ENCODE measurements around the gene PCNA. TPM values are rescaled to one million over a fixed set of nuclear protein-coding genes. Genes with fewer than 3 reads are reported as not detected.
"Not testable (repeated sequence)": the region's sequence is repeated elsewhere in the genome, so short reads cannot be mapped to it uniquely, and the experiment has no call there.

The PCNA gene
- total RNA-seq, 1 donor from 2014 or later: 48.1 TPM

GRCh38 chr20:5113615-5113986, 6.2 kb downstream of the PCNA start:
- no peaks in the 10 kb centered on the region for H3K27me3 ChIP-seq (ENCODE audit: low read depth)
- TF ChIP-seq CTCF (IDR thresholded peaks at IDR 0.05): no peak
- peaks cover 65% of the 10 kb centered on the region for H3K36me3 ChIP-seq
- peak overlapping the region; percentile 80 for H3K4me3 ChIP-seq
- no peaks in the 10 kb centered on the region for H3K9me3 ChIP-seq
- intact Hi-C loops (cut with DNase I): no loop called here
- ATAC-seq: no peak
- peaks cover 25% of the 10 kb centered on the region for H3K4me1 ChIP-seq
- H3K27ac ChIP-seq: peak overlapping the region; percentile 96
- DNase-seq: no peak

DNA sequence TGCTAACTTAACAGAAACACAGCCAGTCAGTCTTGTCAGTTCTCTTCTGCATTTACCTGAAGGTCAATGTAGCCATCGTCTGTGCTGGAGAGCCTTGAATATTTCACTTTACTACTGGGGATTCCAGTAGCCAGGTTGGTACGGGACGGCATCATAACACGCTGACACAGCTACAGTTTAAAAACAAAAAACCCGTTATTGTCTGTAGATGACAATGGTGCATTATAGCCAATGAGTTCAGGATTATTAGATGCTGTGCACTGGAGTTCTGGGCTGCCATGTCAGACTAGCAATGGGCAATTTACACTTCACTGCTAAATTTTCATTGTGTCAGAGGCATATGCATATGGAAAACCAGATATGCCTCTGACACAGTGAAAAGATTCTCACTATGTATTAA, 10.5 kb downstream of the PCNA start:
- Histone ChIP-seq H3K4me1 (peaks cover 16% of the 10 kb centered on the region), H3K4me3 (no peak overlapping the region), H3K36me3 (peaks cover 70% of the 10 kb centered on the region), H3K27ac (no peak overlapping the region), H3K27me3 (ENCODE audit: low read depth) (no peaks in the 10 kb centered on the region), H3K9me3 (no peaks in the 10 kb centered on the region)
- intact Hi-C loops (cut with DNase I): no loop called here
- no peak for DNase-seq
- ATAC-seq: no peak
- no peak for TF ChIP-seq CTCF (IDR thresholded peaks at IDR 0.05)

DNA sequence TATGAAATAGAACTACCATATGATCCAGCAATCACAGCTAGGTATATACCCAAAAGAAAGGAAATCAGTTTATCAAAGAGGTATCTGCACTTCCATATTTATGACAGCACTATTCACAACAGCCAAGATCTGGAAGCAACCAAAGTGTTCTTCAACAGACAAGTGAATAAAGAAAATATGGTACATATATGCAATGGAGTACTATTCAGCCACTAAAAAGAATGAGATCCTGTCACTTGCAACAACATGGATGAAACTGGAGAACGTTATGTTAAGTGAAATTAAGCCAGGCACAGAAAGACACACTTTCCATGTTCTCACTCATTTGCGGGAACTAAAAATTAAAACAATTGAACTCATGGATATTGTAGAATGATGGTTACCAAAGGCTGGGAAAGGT, 15.3 kb downstream of the PCNA start:
- Histone ChIP-seq H3K4me1 (no peaks in the 10 kb centered on the region), H3K4me3 (no peak overlapping the region), H3K9me3 (no peaks in the 10 kb centered on the region), H3K27me3 (ENCODE audit: low read depth) (no peaks in the 10 kb centered on the region), H3K27ac (no peak overlapping the region), H3K36me3 (peaks cover 95% of the 10 kb centered on the region)
- TF ChIP-seq CTCF (IDR thresholded peaks at IDR 0.05): no peak
- ATAC-seq (no peak), DNase-seq (no peak)
- intact Hi-C loops (cut with DNase I): no loop called here

DNA sequence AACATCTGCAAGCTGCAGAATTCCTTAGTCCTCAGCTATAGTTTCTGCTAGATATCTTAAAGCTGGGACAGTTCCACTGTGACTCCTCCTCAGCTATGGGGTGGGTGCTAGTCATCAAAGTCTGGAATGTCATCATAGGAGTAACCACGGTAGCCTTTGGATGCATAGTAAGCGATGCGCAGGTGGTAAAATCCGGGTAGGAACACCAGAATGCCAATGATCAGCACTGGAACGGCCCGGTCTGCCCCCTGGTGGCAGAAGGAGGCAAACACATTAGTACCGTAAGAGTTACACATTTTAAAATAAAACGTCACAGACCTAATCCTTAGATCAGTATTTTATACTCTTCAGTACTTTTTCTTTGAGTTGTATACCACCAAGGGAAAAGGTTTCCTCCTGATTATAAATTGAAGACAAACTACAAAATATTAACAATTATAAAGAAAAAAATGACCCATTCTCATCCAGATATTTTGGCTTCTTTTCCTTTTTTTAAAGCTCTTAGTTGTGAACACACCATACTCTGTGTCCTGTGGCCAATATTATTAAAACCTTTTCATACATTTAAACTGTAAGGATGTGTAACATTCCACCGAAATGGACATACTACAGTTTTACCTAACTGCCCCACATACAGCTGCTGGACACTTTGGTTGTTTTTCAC, 18.9 kb downstream of the PCNA start:
- Histone ChIP-seq H3K27me3 (ENCODE audit: low read depth) (no peaks in the 10 kb centered on the region), H3K4me3 (no peak overlapping the region), H3K9me3 (no peaks in the 10 kb centered on the region), H3K36me3 (peaks cover 80% of the 10 kb centered on the region), H3K4me1 (no peaks in the 10 kb centered on the region), H3K27ac (no peak overlapping the region)
- peak; percentile 85 to 91 for ATAC-seq
- TF ChIP-seq CTCF (IDR thresholded peaks at IDR 0.05): peak; percentile 91
- intact Hi-C loops (cut with DNase I): no loop called here
- DNase-seq: peak; percentile 84

DNA sequence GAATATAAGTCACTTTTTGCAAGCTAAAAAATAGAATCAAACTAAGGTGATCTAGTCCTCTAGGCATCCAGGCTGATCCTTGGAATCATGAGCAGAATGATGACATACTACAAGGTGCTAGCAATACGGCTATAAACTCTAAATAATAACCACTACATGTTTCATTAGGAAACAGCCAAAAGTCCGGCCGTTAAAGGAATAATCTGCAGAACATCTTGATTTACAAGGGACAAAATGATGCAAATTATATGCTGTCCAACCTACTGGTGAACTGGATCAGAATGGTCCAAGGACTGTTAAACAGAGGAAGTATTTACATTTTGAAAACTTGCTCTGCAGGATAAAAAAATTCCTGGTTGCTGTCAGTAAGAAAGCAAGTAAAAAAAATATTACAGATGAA, 19.8 kb downstream of the PCNA start:
- H3K9me3 ChIP-seq; DNase-seq; H3K27me3 ChIP-seq (ENCODE audit: low read depth); H3K4me3 ChIP-seq; ATAC-seq; H3K27ac ChIP-seq; intact Hi-C loops (cut with DNase I); H3K4me1 ChIP-seq: not testable (repeated sequence)
- H3K36me3 ChIP-seq: peaks cover 73% of the 10 kb centered on the region

GRCh38 chr20:5099009-5099408, 20.7 kb downstream of the PCNA start:
- H3K9me3 ChIP-seq; H3K4me1 ChIP-seq; DNase-seq; H3K4me3 ChIP-seq; H3K27me3 ChIP-seq (ENCODE audit: low read depth); ATAC-seq; H3K27ac ChIP-seq; intact Hi-C loops (cut with DNase I): not testable (repeated sequence)
- H3K36me3 ChIP-seq: peaks cover 64% of the 10 kb centered on the region

Measured in lower lobe of right lung (tissue), 2 donors.